ENCODE data around the gene SMIM11.
"Not testable (repeated sequence)": the region's sequence is repeated elsewhere in the genome, so short reads cannot be mapped to it uniquely, and the experiment has no call there.

SMIM11 gene, protein sequence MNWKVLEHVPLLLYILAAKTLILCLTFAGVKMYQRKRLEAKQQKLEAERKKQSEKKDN

GRCh38 chr21:34374940-34375618 is at the start of gene SMIM11:
Gene SMIM11 (plus strand): TSS chr21:34375507. CDS start chr21:34379505, 3,998 bp downstream.
- not testable (repeated sequence) for H3K27ac ChIP-seq (ENCODE audit: low read length); H3K4me1 ChIP-seq (ENCODE audit: control insufficient read depth, insufficient read depth, low read length); H3K9me3 ChIP-seq (ENCODE audit: control insufficient read depth, insufficient read depth, low read length); H3K4me3 ChIP-seq (ENCODE audit: low read length); H3K36me3 ChIP-seq (ENCODE audit: control insufficient read depth, insufficient read depth, low read length); H3K27me3 ChIP-seq (ENCODE audit: control insufficient read depth, insufficient read depth, low read length); DNase-seq (ENCODE audit: low read depth, low spot score)
- WGBS (ENCODE audit: insufficient coverage, insufficient read length): no CpG with 5 or more reads among the region's 49 CpGs

- H3K9me3 ChIP-seq (ENCODE audit: control insufficient read depth, insufficient read depth, low read length): no peaks in the 10 kb centered on the region
- H3K36me3 ChIP-seq (ENCODE audit: control insufficient read depth, insufficient read depth, low read length): no peaks in the 10 kb centered on the region
- no peak for DNase-seq (ENCODE audit: low read depth, low spot score)
- no CpG with 5 or more reads among the region's 8 CpGs for WGBS (ENCODE audit: insufficient coverage, insufficient read length)
- no peak overlapping the region for H3K4me3 ChIP-seq (ENCODE audit: low read length)
- no peak overlapping the region for H3K27ac ChIP-seq (ENCODE audit: low read length)
- H3K4me1 ChIP-seq (ENCODE audit: control insufficient read depth, insufficient read depth, low read length): no peaks in the 10 kb centered on the region
- H3K27me3 ChIP-seq (ENCODE audit: control insufficient read depth, insufficient read depth, low read length): no peaks in the 10 kb centered on the region
Observed at GRCh38 chr21:34330055-34330454, 45.3 kb upstream of the SMIM11 start.

- WGBS (ENCODE audit: insufficient coverage, insufficient read length): no CpG with 5 or more reads among the region's 5 CpGs
- Histone ChIP-seq H3K27me3 (ENCODE audit: control insufficient read depth, insufficient read depth, low read length) (no peaks in the 10 kb centered on the region), H3K36me3 (ENCODE audit: control insufficient read depth, insufficient read depth, low read length) (no peaks in the 10 kb centered on the region), H3K27ac (ENCODE audit: low read length) (no peak overlapping the region), H3K4me1 (ENCODE audit: control insufficient read depth, insufficient read depth, low read length) (no peaks in the 10 kb centered on the region), H3K9me3 (ENCODE audit: control insufficient read depth, insufficient read depth, low read length) (no peaks in the 10 kb centered on the region), H3K4me3 (ENCODE audit: low read length) (no peak overlapping the region)
- no peak for DNase-seq (ENCODE audit: low read depth, low spot score)
Observed at GRCh38 chr21:34331726-34332125, 43.6 kb upstream of the SMIM11 start.

- no CpG with 5 or more reads among the region's 6 CpGs for WGBS (ENCODE audit: insufficient coverage, insufficient read length)
- H3K9me3 ChIP-seq (ENCODE audit: control insufficient read depth, insufficient read depth, low read length): no peaks in the 10 kb centered on the region
- H3K4me3 ChIP-seq (ENCODE audit: low read length): no peak overlapping the region
- no peaks in the 10 kb centered on the region for H3K27me3 ChIP-seq (ENCODE audit: control insufficient read depth, insufficient read depth, low read length)
- no peak overlapping the region for H3K27ac ChIP-seq (ENCODE audit: low read length)
- DNase-seq (ENCODE audit: low read depth, low spot score): no peak
- H3K36me3 ChIP-seq (ENCODE audit: control insufficient read depth, insufficient read depth, low read length): no peaks in the 10 kb centered on the region
- no peaks in the 10 kb centered on the region for H3K4me1 ChIP-seq (ENCODE audit: control insufficient read depth, insufficient read depth, low read length)
Observed at GRCh38 chr21:34332347-34332746, 43.0 kb upstream of the SMIM11 start.

GRCh38 chr21:34333121-34333739 is 42.1 kb upstream of the SMIM11 start:
- no peaks in the 10 kb centered on the region for H3K36me3 ChIP-seq (ENCODE audit: control insufficient read depth, insufficient read depth, low read length)
- no peak overlapping the region for H3K27ac ChIP-seq (ENCODE audit: low read length)
- no peak for DNase-seq (ENCODE audit: low read depth, low spot score)
- H3K4me1 ChIP-seq (ENCODE audit: control insufficient read depth, insufficient read depth, low read length): no peaks in the 10 kb centered on the region
- H3K4me3 ChIP-seq (ENCODE audit: low read length): no peak overlapping the region
- no peaks in the 10 kb centered on the region for H3K27me3 ChIP-seq (ENCODE audit: control insufficient read depth, insufficient read depth, low read length)
- WGBS (ENCODE audit: insufficient coverage, insufficient read length): no CpG with 5 or more reads among the region's 13 CpGs
- no peaks in the 10 kb centered on the region for H3K9me3 ChIP-seq (ENCODE audit: control insufficient read depth, insufficient read depth, low read length)

- Histone ChIP-seq H3K4me3 (ENCODE audit: low read length) (no peak overlapping the region), H3K27ac (ENCODE audit: low read length) (no peak overlapping the region), H3K9me3 (ENCODE audit: control insufficient read depth, insufficient read depth, low read length) (no peaks in the 10 kb centered on the region), H3K36me3 (ENCODE audit: control insufficient read depth, insufficient read depth, low read length) (no peaks in the 10 kb centered on the region), H3K4me1 (ENCODE audit: control insufficient read depth, insufficient read depth, low read length) (no peaks in the 10 kb centered on the region), H3K27me3 (ENCODE audit: control insufficient read depth, insufficient read depth, low read length) (no peaks in the 10 kb centered on the region)
- WGBS (ENCODE audit: insufficient coverage, insufficient read length): no CpG with 5 or more reads among the region's 6 CpGs
- no peak for DNase-seq (ENCODE audit: low read depth, low spot score)
Observed at GRCh38 chr21:34335316-34335715, 40.0 kb upstream of the SMIM11 start.

DNA sequence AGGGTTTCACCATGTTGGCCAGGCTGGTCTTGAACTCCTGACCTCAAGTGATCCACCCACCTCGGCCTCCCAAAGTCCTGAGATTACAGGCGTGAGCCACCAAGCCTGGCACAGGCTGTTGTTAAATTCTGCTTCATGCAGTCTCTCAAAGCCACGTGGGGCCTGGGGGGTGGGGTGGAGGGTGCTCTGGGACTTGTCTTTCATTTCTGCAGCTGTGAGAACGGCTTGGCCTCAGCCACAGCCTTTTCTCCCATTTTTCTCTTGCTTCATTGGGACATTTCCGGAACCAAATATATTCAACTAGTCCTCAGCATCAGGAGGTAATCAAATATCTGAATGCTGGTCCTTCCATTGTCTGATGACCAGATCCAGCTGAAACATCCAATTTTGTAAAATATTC is 39.1 kb upstream of the SMIM11 start:
- DNase-seq (ENCODE audit: low read depth, low spot score): no peak
- Histone ChIP-seq H3K4me1 (ENCODE audit: control insufficient read depth, insufficient read depth, low read length) (no peaks in the 10 kb centered on the region), H3K27ac (ENCODE audit: low read length) (no peak overlapping the region), H3K36me3 (ENCODE audit: control insufficient read depth, insufficient read depth, low read length) (no peaks in the 10 kb centered on the region), H3K27me3 (ENCODE audit: control insufficient read depth, insufficient read depth, low read length) (no peaks in the 10 kb centered on the region), H3K9me3 (ENCODE audit: control insufficient read depth, insufficient read depth, low read length) (no peaks in the 10 kb centered on the region), H3K4me3 (ENCODE audit: low read length) (no peak overlapping the region)
- no CpG with 5 or more reads among the region's 5 CpGs for WGBS (ENCODE audit: insufficient coverage, insufficient read length)

DNA sequence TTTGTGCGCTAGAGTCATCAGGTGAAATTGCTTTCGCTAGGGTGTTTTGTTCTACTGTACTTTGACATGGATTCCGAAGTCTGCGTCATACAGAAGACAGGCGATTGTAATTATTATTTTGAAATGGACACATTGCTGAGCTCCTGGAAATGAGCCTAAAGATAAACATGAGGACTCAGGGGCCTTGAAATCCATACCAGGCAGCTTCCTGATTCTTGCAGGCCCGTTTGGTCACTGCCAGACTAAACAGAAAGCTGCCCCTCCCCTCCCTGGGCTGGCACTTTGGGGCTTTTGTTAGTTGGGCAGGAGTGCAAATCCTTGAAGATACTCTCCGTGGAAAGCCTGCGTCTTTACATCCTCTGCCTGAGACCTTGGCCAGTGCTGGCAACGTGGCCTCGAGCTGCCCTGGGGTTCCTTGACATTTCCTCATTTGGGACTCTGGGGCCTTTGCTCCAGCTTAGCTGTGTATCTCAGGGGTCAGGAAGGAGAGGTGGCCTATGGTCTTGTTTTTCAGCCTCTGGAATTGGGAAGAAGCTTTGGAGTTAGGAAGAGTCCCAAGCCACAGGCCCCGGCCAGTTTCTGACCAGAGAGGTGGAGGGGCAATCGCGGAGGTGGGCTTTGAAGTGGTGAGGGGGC is 38.4 kb upstream of the SMIM11 start:
- WGBS (ENCODE audit: insufficient coverage, insufficient read length): no CpG with 5 or more reads among the region's 13 CpGs
- Histone ChIP-seq H3K27ac (ENCODE audit: low read length) (no peak overlapping the region), H3K36me3 (ENCODE audit: control insufficient read depth, insufficient read depth, low read length) (no peaks in the 10 kb centered on the region), H3K4me1 (ENCODE audit: control insufficient read depth, insufficient read depth, low read length) (no peaks in the 10 kb centered on the region), H3K4me3 (ENCODE audit: low read length) (no peak overlapping the region), H3K27me3 (ENCODE audit: control insufficient read depth, insufficient read depth, low read length) (no peaks in the 10 kb centered on the region), H3K9me3 (ENCODE audit: control insufficient read depth, insufficient read depth, low read length) (no peaks in the 10 kb centered on the region)
- no peak for DNase-seq (ENCODE audit: low read depth, low spot score)

DNA sequence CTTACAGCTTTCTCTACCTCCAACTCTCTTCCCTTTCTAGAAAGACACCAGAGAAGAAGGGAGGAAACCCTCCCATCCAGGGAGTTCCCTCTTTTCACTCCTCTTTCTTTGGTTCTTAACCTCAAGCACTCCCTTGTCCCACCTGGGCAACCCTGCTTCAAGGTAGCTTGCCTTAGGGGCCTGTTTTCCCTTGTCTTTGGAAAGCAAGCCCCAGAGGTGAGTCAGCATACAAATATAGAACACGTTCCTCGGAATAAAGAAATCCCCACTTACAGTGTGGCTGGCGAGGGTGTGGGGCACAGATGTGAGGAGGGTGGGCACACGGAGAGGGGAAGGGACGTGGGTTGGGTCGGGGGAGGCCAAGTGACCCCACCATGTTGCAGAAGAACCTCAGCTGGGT is 37.6 kb upstream of the SMIM11 start:
- H3K4me1 ChIP-seq (ENCODE audit: control insufficient read depth, insufficient read depth, low read length): no peaks in the 10 kb centered on the region
- no CpG with 5 or more reads among the region's 6 CpGs for WGBS (ENCODE audit: insufficient coverage, insufficient read length)
- H3K36me3 ChIP-seq (ENCODE audit: control insufficient read depth, insufficient read depth, low read length): no peaks in the 10 kb centered on the region
- H3K4me3 ChIP-seq (ENCODE audit: low read length): no peak overlapping the region
- no peaks in the 10 kb centered on the region for H3K9me3 ChIP-seq (ENCODE audit: control insufficient read depth, insufficient read depth, low read length)
- H3K27me3 ChIP-seq (ENCODE audit: control insufficient read depth, insufficient read depth, low read length): no peaks in the 10 kb centered on the region
- no peak for DNase-seq (ENCODE audit: low read depth, low spot score)
- no peak overlapping the region for H3K27ac ChIP-seq (ENCODE audit: low read length)

- H3K4me1 ChIP-seq (ENCODE audit: control insufficient read depth, insufficient read depth, low read length): no peaks in the 10 kb centered on the region
- H3K4me3 ChIP-seq (ENCODE audit: low read length): no peak overlapping the region
- H3K9me3 ChIP-seq (ENCODE audit: control insufficient read depth, insufficient read depth, low read length): no peaks in the 10 kb centered on the region
- H3K27me3 ChIP-seq (ENCODE audit: control insufficient read depth, insufficient read depth, low read length): no peaks in the 10 kb centered on the region
- DNase-seq (ENCODE audit: low read depth, low spot score): no peak
- no peak overlapping the region for H3K27ac ChIP-seq (ENCODE audit: low read length)
- no peaks in the 10 kb centered on the region for H3K36me3 ChIP-seq (ENCODE audit: control insufficient read depth, insufficient read depth, low read length)
- WGBS (ENCODE audit: insufficient coverage, insufficient read length): no CpG with 5 or more reads among the region's 8 CpGs
Observed at GRCh38 chr21:34338226-34338625, 37.1 kb upstream of the SMIM11 start.
